Heart left ventricle (tissue), 13 donors: ENCODE measurements around the gene PANK1.

Experiments
- POLR2A ChIP-seq, 2 donors: fragments of 450-650 bp; IDR thresholded peaks; one replicate each; pipeline ENCODE4 v1.6.1; 2017; ENCODE audit warnings: antibody characterized with exemption in 2 of 2, mild to moderate bottlenecking in 2 of 2, moderate library complexity in 2 of 2
- TF ChIP-seq, protein P1 (sequence below), 12 donors: fragments of 200-600 bp; sonication (generic) in 4 of 12; IDR thresholded peaks; one replicate each; pipeline versions ENCODE4 v1.5.0 to v1.8.0; 2018 to 2022; ENCODE audit warnings: antibody characterized with exemption in 12 of 12, mild to moderate bottlenecking in 5 of 12
- donor health status: ischemic (EF 13 %, LVEDD 7.1; RV severe dilation, severe dysfunction).
- donor health status: DM: no; HTN: yes; CAD: no.
- donor health status: DM: no; HTN: no; CAD: no.
- donor health status: ischemic (EF 25% LVEDD 6.9; RV normal size, moderate dysfunction).
- donor health status: ischemic (EF 25% LVEDD 5.7; RV mildly dilated, moderate dysfunction).
- donor health status: ischemic (EF 35%, LVEDD 5.7; RV mildly dilated, moderate dysfunction).
- donor health status: nonischemic (EF 11% LVEDD 7.7; RV severe dilation, severe dysfunction).
- donor health status: DM: yes; HTN: yes; CAD: no.
- donor health status: PGD.
- donor health status: ischemic (EF 29% LVEDD 5.4; RV normal size, mild dysfunction).
- donor health status: nonischemic (EF 23%, LVEDD 6.1; RV moderate dilation, normal function).

DNA sequence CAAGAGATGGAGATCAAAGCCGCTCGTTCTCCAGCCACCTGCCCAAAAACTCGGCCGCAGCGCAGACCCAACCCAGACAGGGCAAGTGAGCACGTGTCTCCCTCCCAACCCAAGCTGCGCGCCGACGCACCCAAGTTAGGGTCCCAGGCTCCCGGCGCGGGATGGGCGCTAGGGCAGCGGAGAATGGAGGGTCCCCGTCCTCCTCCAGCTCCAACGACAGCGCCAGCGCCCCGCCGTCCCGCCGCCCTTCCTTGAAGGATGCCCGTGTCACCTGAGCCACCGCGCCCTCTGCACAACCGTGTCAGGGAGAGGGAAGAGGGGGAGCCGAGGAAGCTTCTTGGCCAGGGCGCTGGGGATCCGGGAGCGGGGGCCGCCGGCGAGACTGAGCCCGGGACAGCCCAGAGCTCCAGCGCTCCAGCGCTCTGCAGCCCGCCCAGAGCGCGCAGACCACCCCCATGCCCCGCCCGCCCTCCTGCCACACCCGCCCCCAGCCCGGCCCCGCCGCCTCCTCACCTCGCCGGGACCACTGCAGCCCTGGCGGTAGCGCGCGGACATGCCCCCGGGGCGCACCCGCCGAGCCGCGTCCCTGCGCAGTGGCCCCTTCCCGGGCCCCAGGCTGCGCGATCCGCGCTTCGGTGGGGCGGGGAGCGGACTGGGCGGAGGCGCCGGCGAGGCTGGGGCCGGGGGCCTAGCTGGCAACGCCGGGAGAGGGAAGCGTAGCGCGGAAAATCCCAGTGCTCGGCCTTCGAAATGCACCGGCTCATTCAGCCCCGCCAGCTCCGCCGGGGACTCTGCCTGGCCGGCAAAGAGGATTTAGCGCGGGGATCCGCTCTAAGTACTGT, 109.7 kb downstream of the PANK1 start, which contains the start of gene SLC16A12:
- TF ChIP-seq, protein P1, sequence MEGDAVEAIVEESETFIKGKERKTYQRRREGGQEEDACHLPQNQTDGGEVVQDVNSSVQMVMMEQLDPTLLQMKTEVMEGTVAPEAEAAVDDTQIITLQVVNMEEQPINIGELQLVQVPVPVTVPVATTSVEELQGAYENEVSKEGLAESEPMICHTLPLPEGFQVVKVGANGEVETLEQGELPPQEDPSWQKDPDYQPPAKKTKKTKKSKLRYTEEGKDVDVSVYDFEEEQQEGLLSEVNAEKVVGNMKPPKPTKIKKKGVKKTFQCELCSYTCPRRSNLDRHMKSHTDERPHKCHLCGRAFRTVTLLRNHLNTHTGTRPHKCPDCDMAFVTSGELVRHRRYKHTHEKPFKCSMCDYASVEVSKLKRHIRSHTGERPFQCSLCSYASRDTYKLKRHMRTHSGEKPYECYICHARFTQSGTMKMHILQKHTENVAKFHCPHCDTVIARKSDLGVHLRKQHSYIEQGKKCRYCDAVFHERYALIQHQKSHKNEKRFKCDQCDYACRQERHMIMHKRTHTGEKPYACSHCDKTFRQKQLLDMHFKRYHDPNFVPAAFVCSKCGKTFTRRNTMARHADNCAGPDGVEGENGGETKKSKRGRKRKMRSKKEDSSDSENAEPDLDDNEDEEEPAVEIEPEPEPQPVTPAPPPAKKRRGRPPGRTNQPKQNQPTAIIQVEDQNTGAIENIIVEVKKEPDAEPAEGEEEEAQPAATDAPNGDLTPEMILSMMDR (IDR thresholded peaks at IDR 0.05), result peak in 4 of 12 donors; percentile 5 to 26 (median 20)
- TF ChIP-seq POLR2A (IDR thresholded peaks at IDR 0.05), result peak in 1 of 2 donors; percentile 13
